Globus pallidus (tissue), 1 donor: ENCODE data around the gene OR10AD1.

ENCODE experiments used
- DNase-seq: peaks from one replicate; pipeline ENCODE4 v3.0.0-alpha.2; 2015; ENCODE audit warnings: low spot score

Gene OR10AD1

GRCh38 chr12:48191096-48191495 is 12.0 kb downstream of the OR10AD1 start:
- DNase-seq: no peak

GRCh38 chr12:48189331-48190125 is 13.6 kb downstream of the OR10AD1 start:
- peak; percentile 70 for DNase-seq

GRCh38 chr12:48187916-48188695 is 15.0 kb downstream of the OR10AD1 start:
- no peak for DNase-seq

- no peak for DNase-seq
These were observed 17.7 kb downstream of the OR10AD1 start for GRCh38 chr12:48185181-48185919.

- DNase-seq: no peak
These were observed 18.6 kb downstream of the OR10AD1 start for GRCh38 chr12:48184549-48184922.

- DNase-seq: no peak
These were observed 19.1 kb downstream of the OR10AD1 start for GRCh38 chr12:48183876-48184548.

- peak; percentile 81 for DNase-seq
These were observed 19.8 kb downstream of the OR10AD1 start, which contains the start of gene CCDC184 for GRCh38 chr12:48183091-48183875. CCDC184 (plus strand) TSS chr12:48183644; CDS start chr12:48184123, 479 bp downstream.

- no peak for DNase-seq
These were observed 20.5 kb downstream of the OR10AD1 start for GRCh38 chr12:48182631-48183030.

GRCh38 chr12:48180857-48181495 is 22.1 kb downstream of the OR10AD1 start:
- no peak for DNase-seq

GRCh38 chr12:48180424-48180823 is 22.7 kb downstream of the OR10AD1 start:
- no peak for DNase-seq

GRCh38 chr12:48179466-48179865 is 23.6 kb downstream of the OR10AD1 start:
- DNase-seq: no peak

- DNase-seq: no peak
These were observed 25.1 kb downstream of the OR10AD1 start for GRCh38 chr12:48177982-48178381.

GRCh38 chr12:48176417-48176751 is 26.7 kb downstream of the OR10AD1 start:
- no peak for DNase-seq

- DNase-seq: no peak
These were observed 27.3 kb downstream of the OR10AD1 start for GRCh38 chr12:48175613-48176416.

- DNase-seq: no peak
These were observed 34.1 kb downstream of the OR10AD1 start for GRCh38 chr12:48169011-48169410.

- DNase-seq: peak; percentile 59
These were observed 37.8 kb downstream of the OR10AD1 start for GRCh38 chr12:48165089-48165981.

GRCh38 chr12:48164451-48164850 is 38.6 kb downstream of the OR10AD1 start:
- peak; percentile 47 for DNase-seq

- no peak for DNase-seq
These were observed 39.8 kb downstream of the OR10AD1 start for GRCh38 chr12:48163150-48163747.
